Sigmoid colon (tissue), 4 donors: ENCODE data around the gene IGF2BP3.

Source experiments
- POLR2A ChIP-seq, 2 donors: fragments of 450-650 bp; IDR thresholded peaks; one replicate each; pipeline ENCODE4 v1.6.1; 2016; ENCODE audit warnings: antibody characterized with exemption in 2 of 2, mild to moderate bottlenecking in 2 of 2, moderate library complexity in 2 of 2
- POLR2AphosphoS5 ChIP-seq, 4 donors: sonication (generic); formaldehyde crosslinking; IDR thresholded peaks; one replicate each; pipeline ENCODE4 v1.6.1; 2017; ENCODE audit warnings: antibody characterized with exemption in 4 of 4
- TF ChIP-seq, protein P1 (sequence below), 4 experiments: fragments of 450-650 bp in 3 of 4; fragments of 200-600 bp in 1 of 4; IDR thresholded peaks; one replicate each; pipeline ENCODE4 v1.5.1; 2016 to 2019; ENCODE audit warnings: antibody characterized with exemption in 4 of 4, mild to moderate bottlenecking in 3 of 4, moderate library complexity in 2 of 4

- TF ChIP-seq POLR2A (IDR thresholded peaks at IDR 0.05) = no peak
- TF ChIP-seq, protein P1, sequence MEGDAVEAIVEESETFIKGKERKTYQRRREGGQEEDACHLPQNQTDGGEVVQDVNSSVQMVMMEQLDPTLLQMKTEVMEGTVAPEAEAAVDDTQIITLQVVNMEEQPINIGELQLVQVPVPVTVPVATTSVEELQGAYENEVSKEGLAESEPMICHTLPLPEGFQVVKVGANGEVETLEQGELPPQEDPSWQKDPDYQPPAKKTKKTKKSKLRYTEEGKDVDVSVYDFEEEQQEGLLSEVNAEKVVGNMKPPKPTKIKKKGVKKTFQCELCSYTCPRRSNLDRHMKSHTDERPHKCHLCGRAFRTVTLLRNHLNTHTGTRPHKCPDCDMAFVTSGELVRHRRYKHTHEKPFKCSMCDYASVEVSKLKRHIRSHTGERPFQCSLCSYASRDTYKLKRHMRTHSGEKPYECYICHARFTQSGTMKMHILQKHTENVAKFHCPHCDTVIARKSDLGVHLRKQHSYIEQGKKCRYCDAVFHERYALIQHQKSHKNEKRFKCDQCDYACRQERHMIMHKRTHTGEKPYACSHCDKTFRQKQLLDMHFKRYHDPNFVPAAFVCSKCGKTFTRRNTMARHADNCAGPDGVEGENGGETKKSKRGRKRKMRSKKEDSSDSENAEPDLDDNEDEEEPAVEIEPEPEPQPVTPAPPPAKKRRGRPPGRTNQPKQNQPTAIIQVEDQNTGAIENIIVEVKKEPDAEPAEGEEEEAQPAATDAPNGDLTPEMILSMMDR (IDR thresholded peaks at IDR 0.05) = no peak
- no peak for TF ChIP-seq POLR2AphosphoS5 (IDR thresholded peaks at IDR 0.05)
Observed at GRCh38 chr7:23347682-23348180, 122.6 kb downstream of the IGF2BP3 start.
